Stimulated activated CD8-positive, alpha-beta memory T cell treated with anti-CD3 and anti-CD28 coated beads, Interleukin-15, amount 100 ng/mL, for 4 hours (primary cell): ENCODE results near the gene AFAP1L1.

Source experiments
- DNase-seq, 2 donors: peaks; one replicate each; pipeline ENCODE4 v3.0.0-alpha.2; 2020; ENCODE audit warnings: low read depth in 2 of 2

AFAP1L1 gene

GRCh38 chr5:149314571-149315111 lies 43.0 kb downstream of the AFAP1L1 start:
- DNase-seq = no peak

- DNase-seq = no peak
Observed at GRCh38 chr5:149315753-149316152, 44.1 kb downstream of the AFAP1L1 start.

- no peak for DNase-seq
Observed at GRCh38 chr5:149317281-149318048, 45.8 kb downstream of the AFAP1L1 start.

- DNase-seq = no peak
Observed at GRCh38 chr5:149319174-149319573, 47.5 kb downstream of the AFAP1L1 start.

- no peak for DNase-seq
Observed at GRCh38 chr5:149320791-149321330, 49.2 kb downstream of the AFAP1L1 start.

- no peak for DNase-seq
Observed at GRCh38 chr5:149322518-149322917, 50.9 kb downstream of the AFAP1L1 start.

- no peak for DNase-seq
Observed at GRCh38 chr5:149323210-149323609, 51.6 kb downstream of the AFAP1L1 start.

- DNase-seq = no peak
Observed at GRCh38 chr5:149323621-149324205, 52.1 kb downstream of the AFAP1L1 start.

- no peak for DNase-seq
Observed at GRCh38 chr5:149324641-149325040, 53.0 kb downstream of the AFAP1L1 start.

GRCh38 chr5:149325166-149325735 lies 53.6 kb downstream of the AFAP1L1 start:
- DNase-seq = no peak

- no peak for DNase-seq
Observed at GRCh38 chr5:149325894-149326293, 54.2 kb downstream of the AFAP1L1 start.

- DNase-seq = no peak
Observed at GRCh38 chr5:149326611-149327010, 55.0 kb downstream of the AFAP1L1 start.

- no peak for DNase-seq
Observed at GRCh38 chr5:149328177-149328576, 56.5 kb downstream of the AFAP1L1 start.

GRCh38 chr5:149333711-149334443 lies 62.2 kb downstream of the AFAP1L1 start:
- no peak for DNase-seq

GRCh38 chr5:149337736-149338135 lies 66.1 kb downstream of the AFAP1L1 start:
- DNase-seq = no peak

GRCh38 chr5:149338364-149338763 lies 66.7 kb downstream of the AFAP1L1 start:
- DNase-seq = no peak

- no peak for DNase-seq
Observed at GRCh38 chr5:149340920-149341319, 69.3 kb downstream of the AFAP1L1 start.

- DNase-seq = no peak
Observed at GRCh38 chr5:149341876-149342275, 70.2 kb downstream of the AFAP1L1 start.

- no peak for DNase-seq
Observed at GRCh38 chr5:149344151-149344550, 72.5 kb downstream of the AFAP1L1 start.

- peak; percentile 82 to 83 for DNase-seq
Observed at GRCh38 chr5:149345147-149345891, 73.7 kb downstream of the AFAP1L1 start, which contains the start of gene GRPEL2. TSS of gene GRPEL2 (plus strand) at chr5:149345499. CDS start at chr5:149345540, 41 bp downstream.

GRCh38 chr5:149345892-149346222 lies 74.2 kb downstream of the AFAP1L1 start:
- no peak for DNase-seq
